ENCODE measurements around the gene CDKAL1. TPM values are rescaled to one million over a fixed set of nuclear protein-coding genes. Genes with fewer than 3 reads are reported as not detected.

The CDKAL1 gene
- total RNA-seq, 4 donors from 2014 or later = 11.8 to 21.4 (median 13.8) TPM

GRCh38 chr6:20885076-20885475 lies 350.8 kb downstream of the CDKAL1 start:
- no peak for TF ChIP-seq CTCF (IDR thresholded peaks at IDR 0.05)
- ATAC-seq (ENCODE audit: low FRiP score) = no peak
- no peak for DNase-seq (ENCODE audit: low spot score)

- DNase-seq (ENCODE audit: low spot score) (no peak), ATAC-seq (ENCODE audit: low FRiP score) (no peak)
- TF ChIP-seq CTCF (IDR thresholded peaks at IDR 0.05) = no peak
Observed at GRCh38 chr6:20891161-20891560, 356.9 kb downstream of the CDKAL1 start.

GRCh38 chr6:20892365-20892764 lies 358.1 kb downstream of the CDKAL1 start:
- no peak for DNase-seq (ENCODE audit: low spot score)
- no peak for TF ChIP-seq CTCF (IDR thresholded peaks at IDR 0.05)
- ATAC-seq (ENCODE audit: low FRiP score) = no peak

GRCh38 chr6:20893412-20893811 lies 359.2 kb downstream of the CDKAL1 start:
- ATAC-seq (ENCODE audit: low FRiP score) = no peak
- DNase-seq (ENCODE audit: low spot score) = no peak
- no peak for TF ChIP-seq CTCF (IDR thresholded peaks at IDR 0.05)

- ATAC-seq (ENCODE audit: low FRiP score) = no peak
- no peak for DNase-seq (ENCODE audit: low spot score)
- TF ChIP-seq CTCF (IDR thresholded peaks at IDR 0.05) = no peak
Observed at GRCh38 chr6:20900389-20901160, 366.3 kb downstream of the CDKAL1 start.

GRCh38 chr6:20905377-20905776 lies 371.1 kb downstream of the CDKAL1 start:
- no peak for TF ChIP-seq CTCF (IDR thresholded peaks at IDR 0.05)
- ATAC-seq (ENCODE audit: low FRiP score) = no peak

GRCh38 chr6:20906945-20907344 lies 372.7 kb downstream of the CDKAL1 start:
- ATAC-seq (ENCODE audit: low FRiP score) (peak; percentile 51), DNase-seq (ENCODE audit: low spot score) (no peak)

More at GRCh38 chr6:20905377-20905776, 371.1 kb downstream of the CDKAL1 start:
- no peak for DNase-seq (ENCODE audit: low spot score)

More at GRCh38 chr6:20906945-20907344, 372.7 kb downstream of the CDKAL1 start:
- no peak for TF ChIP-seq CTCF (IDR thresholded peaks at IDR 0.05)

Measured in omental fat pad (tissue), 4 donors.